ENCODE measurements around the gene MRC1. TPM values are rescaled to one million over a fixed set of nuclear protein-coding genes. Genes with fewer than 3 reads are reported as not detected.
A peak's percentile ranks its signal among the peaks of the same experiment; 100 is the strongest.

Gene MRC1
- total RNA-seq, 5 donors from 2014 or later (not counting 1 experiment from before 2014, with no cell fraction given) = 0.53 to 0.76 (median 0.60) TPM; not detected in 2

DNA sequence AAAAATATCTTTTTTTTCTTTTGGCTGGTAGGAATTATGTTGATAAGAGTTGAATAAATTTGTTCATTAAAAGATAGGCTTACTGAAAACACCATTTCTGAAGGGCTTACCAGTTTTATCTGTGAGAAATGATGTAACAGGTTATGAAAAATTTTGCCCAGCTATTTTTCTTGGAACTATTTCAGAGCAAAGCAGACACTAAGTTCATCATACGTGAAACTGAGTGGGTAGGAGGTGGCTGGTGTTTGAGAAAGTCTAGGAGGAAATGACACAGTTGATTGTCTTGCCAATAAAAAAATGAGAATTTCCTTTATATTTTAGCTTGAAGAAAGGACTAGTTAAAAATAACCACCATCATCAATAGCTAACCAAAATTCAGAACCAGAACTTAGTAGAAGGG lies 6.2 kb upstream of the MRC1 start:
- Histone ChIP-seq H3K27ac (ENCODE audit: low read length) (no peak overlapping the region), H3K9me3 (no peaks in the 10 kb centered on the region), H3K4me1 (ENCODE audit: control insufficient read depth in 1 of 2, extremely low read depth in 1 of 2, insufficient read depth in 2 of 2, low read length in 2 of 2) (no peaks in the 10 kb centered on the region), H3K27me3 (replicated peaks in 1 of 2; ENCODE audit: control insufficient read depth in 2 of 2, extremely low read depth in 1 of 2, insufficient read depth in 2 of 2, low read length in 1 of 2) (peaks cover 0 to 3% of the 10 kb centered on the region in 2 experiments), H3K4me3 (ENCODE audit: control insufficient read depth in 1 of 2, extremely low read depth in 1 of 2, low read length in 1 of 2) (no peak overlapping the region), H3K36me3 (ENCODE audit: control insufficient read depth in 2 of 2, extremely low read depth in 1 of 2, insufficient read depth in 1 of 2, low read length in 1 of 2) (no peaks in the 10 kb centered on the region)
- H3K27me3 Mint-ChIP-seq = no peaks in the 10 kb centered on the region
- H3K9me3 Mint-ChIP-seq = peaks cover 0 to 3% (median 0%) of the 10 kb centered on the region in 3 donors
- no peak overlapping the region for H3K27ac Mint-ChIP-seq
- DNase-seq = no peak
- no peak for ATAC-seq (replicated peaks in 1 of 4)
- POLR2A ChIA-PET = no interaction called here
- no peaks in the 10 kb centered on the region for H3K36me3 Mint-ChIP-seq
- no peaks in the 10 kb centered on the region for H3K4me1 Mint-ChIP-seq
- WGBS (ENCODE audit: insufficient coverage) = no CpG with 5 or more reads among the region's 1 CpG
- CTCF ChIA-PET = interaction anchor here in 1 of 2 donors (0.5 kb wide), 1 partner anchor 336 kb away, joined by 7 read pairs; no protein-coding TSS in a partner anchor
- no peak overlapping the region for H3K4me3 Mint-ChIP-seq

DNA sequence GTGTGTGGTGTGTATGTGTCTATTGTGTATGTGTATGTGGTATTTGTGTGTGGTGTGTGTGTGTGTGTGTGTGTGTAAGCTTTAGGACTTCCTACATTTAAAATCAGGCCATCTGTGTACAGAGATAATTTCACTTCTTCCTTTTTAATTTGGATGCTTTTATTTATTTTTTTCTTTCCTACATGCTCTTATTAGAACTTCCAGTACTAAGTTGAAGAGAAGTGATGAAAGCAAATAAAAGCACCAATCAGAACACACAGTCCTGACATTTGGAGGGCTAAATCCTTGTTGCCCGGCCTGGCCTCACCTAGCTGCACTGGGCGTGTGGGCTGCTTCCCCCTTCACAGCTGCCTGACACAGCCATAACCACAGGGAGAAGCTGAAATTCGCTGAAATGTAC lies 3.8 kb upstream of the MRC1 start:
- peaks cover 0 to 9% of the 10 kb centered on the region in 2 experiments for H3K27me3 ChIP-seq (replicated peaks in 1 of 2; ENCODE audit: control insufficient read depth in 2 of 2, extremely low read depth in 1 of 2, insufficient read depth in 2 of 2, low read length in 1 of 2)
- Mint-ChIP-seq H3K36me3 (no peaks in the 10 kb centered on the region), H3K4me3 (no peak overlapping the region), H3K27ac (no peak overlapping the region), H3K4me1 (peaks cover 0 to 9% (median 2%) of the 10 kb centered on the region in 3 donors), H3K9me3 (peaks cover 0 to 3% (median 0%) of the 10 kb centered on the region in 3 donors), H3K27me3 (peaks cover 7 to 13% of the 10 kb centered on the region in 2 donors)
- H3K9me3 ChIP-seq = no peaks in the 10 kb centered on the region
- no peaks in the 10 kb centered on the region for H3K36me3 ChIP-seq (ENCODE audit: control insufficient read depth in 2 of 2, extremely low read depth in 1 of 2, insufficient read depth in 1 of 2, low read length in 1 of 2)
- no peak for DNase-seq
- H3K4me3 ChIP-seq (ENCODE audit: control insufficient read depth in 1 of 2, extremely low read depth in 1 of 2, low read length in 1 of 2) = no peak overlapping the region
- no peak overlapping the region for H3K27ac ChIP-seq (ENCODE audit: low read length)
- WGBS (ENCODE audit: insufficient coverage) = 30% methylated on average over 3 of the region's 3 CpGs
- H3K4me1 ChIP-seq (ENCODE audit: control insufficient read depth in 1 of 2, extremely low read depth in 1 of 2, insufficient read depth in 2 of 2, low read length in 2 of 2) = no peaks in the 10 kb centered on the region
- ATAC-seq (replicated peaks in 1 of 4) = no peak
- ChIA-PET POLR2A (no interaction called here), CTCF (no interaction called here)

DNA sequence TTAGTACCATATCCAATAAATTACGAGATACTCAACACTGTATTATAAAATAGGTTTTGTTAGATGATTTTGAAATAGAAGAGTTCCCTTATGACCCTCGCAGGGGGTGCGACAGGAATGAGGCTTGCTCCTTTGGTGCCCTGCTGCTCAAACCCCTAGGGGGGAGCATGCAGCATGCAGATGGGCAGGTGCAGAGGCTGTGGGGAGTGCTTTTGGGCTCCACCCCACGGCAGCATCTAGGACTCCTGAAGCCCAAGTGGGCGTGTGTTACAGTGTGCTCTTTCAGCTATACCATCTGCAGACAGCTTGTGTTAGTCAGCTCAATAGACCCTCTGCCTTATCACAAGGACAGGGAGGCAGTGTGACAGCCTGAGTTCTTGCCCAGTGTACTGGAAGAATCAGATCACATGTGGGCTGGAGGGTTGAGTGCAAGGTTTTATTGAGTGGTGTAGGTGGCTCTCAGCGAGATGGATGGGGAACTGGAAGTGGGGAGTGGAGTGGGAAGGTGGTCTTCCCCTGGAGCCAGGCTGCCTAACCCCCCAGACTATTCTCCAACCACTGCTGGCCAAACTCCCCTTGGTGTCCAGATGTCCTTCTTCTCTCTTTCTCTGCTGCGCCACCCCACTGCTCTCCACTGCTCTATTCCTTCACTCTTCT lies 3.1 kb upstream of the MRC1 start:
- ATAC-seq (replicated peaks in 1 of 4) = peak in 3 of 4 experiments; percentile 27 to 43 (median 35)
- Histone ChIP-seq H3K27me3 (replicated peaks in 1 of 2; ENCODE audit: control insufficient read depth in 2 of 2, extremely low read depth in 1 of 2, insufficient read depth in 2 of 2, low read length in 1 of 2) (peaks cover 0 to 9% of the 10 kb centered on the region in 2 experiments), H3K27ac (ENCODE audit: low read length) (no peak overlapping the region), H3K9me3 (no peaks in the 10 kb centered on the region), H3K36me3 (ENCODE audit: control insufficient read depth in 2 of 2, extremely low read depth in 1 of 2, insufficient read depth in 1 of 2, low read length in 1 of 2) (no peaks in the 10 kb centered on the region), H3K4me1 (ENCODE audit: control insufficient read depth in 1 of 2, extremely low read depth in 1 of 2, insufficient read depth in 2 of 2, low read length in 2 of 2) (no peaks in the 10 kb centered on the region), H3K4me3 (ENCODE audit: control insufficient read depth in 1 of 2, extremely low read depth in 1 of 2, low read length in 1 of 2) (no peak overlapping the region)
- 49% methylated on average over 4 of the region's 7 CpGs for WGBS (ENCODE audit: insufficient coverage)
- Mint-ChIP-seq H3K27me3 (peaks cover 10 to 16% of the 10 kb centered on the region in 2 donors), H3K4me1 (peaks cover 0 to 9% (median 2%) of the 10 kb centered on the region in 3 donors), H3K36me3 (no peaks in the 10 kb centered on the region), H3K27ac (no peak overlapping the region), H3K4me3 (no peak overlapping the region), H3K9me3 (peaks cover 0 to 3% (median 0%) of the 10 kb centered on the region in 3 donors)
- peak in 4 of 35 experiments; percentile 1 to 17 (median 6) for DNase-seq
- ChIA-PET POLR2A (no interaction called here), CTCF (no interaction called here)

DNA sequence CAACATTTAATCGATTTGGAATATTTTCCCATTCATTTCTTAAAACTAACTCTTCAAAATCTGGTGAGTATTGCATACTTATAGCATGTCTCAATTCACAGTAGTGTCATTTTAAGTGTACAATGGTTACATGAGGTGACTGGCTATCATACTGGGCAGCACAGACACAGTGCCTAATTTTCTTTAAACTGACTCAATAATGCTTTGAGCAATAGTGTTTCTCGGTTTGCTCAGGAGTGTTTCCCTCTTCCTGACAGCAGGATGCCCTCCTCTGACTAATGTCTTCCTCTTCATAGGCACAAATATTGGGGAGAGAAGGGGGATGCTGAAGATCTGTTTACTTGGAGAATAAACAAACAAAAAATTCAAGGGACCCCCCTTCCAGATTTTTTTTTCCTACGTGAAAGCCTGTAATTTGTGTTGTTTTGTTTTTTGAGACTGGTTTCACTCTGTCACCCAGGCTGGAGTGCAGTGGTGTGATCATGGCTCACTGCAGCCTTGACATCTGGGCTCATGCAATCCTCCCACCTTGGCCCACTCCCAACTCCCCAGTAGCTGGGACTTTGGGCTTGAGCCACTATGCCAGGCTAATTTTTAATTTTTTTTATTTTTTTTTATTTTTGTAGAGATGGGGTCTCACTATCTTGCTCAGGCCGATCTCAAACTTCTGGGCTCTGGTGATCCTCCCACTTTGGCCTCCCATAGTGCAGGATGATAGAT lies 2.2 kb downstream of the MRC1 start:
- no peak for ATAC-seq (replicated peaks in 1 of 4)
- no peaks in the 10 kb centered on the region for H3K4me1 ChIP-seq (ENCODE audit: control insufficient read depth in 1 of 2, extremely low read depth in 1 of 2, insufficient read depth in 2 of 2, low read length in 2 of 2)
- H3K27me3 ChIP-seq (replicated peaks in 1 of 2; ENCODE audit: control insufficient read depth in 2 of 2, extremely low read depth in 1 of 2, insufficient read depth in 2 of 2, low read length in 1 of 2) = peaks cover 0 to 15% of the 10 kb centered on the region in 2 experiments
- Mint-ChIP-seq H3K27ac (no peak overlapping the region), H3K4me3 (no peak overlapping the region), H3K36me3 (no peaks in the 10 kb centered on the region), H3K4me1 (peaks cover 0 to 9% (median 2%) of the 10 kb centered on the region in 3 donors), H3K27me3 (peaks cover 18 to 28% of the 10 kb centered on the region in 2 donors), H3K9me3 (no peaks in the 10 kb centered on the region)
- POLR2A ChIA-PET = no interaction called here
- no peaks in the 10 kb centered on the region for H3K9me3 ChIP-seq
- no peak overlapping the region for H3K4me3 ChIP-seq (ENCODE audit: control insufficient read depth in 1 of 2, extremely low read depth in 1 of 2, low read length in 1 of 2)
- no peak overlapping the region for H3K27ac ChIP-seq (ENCODE audit: low read length)
- CTCF ChIA-PET = interaction anchor here in 1 of 2 donors (0.6 kb wide), 1 partner anchor 33 kb away, joined by 3 read pairs; no protein-coding TSS in a partner anchor
- DNase-seq = no peak
- WGBS (ENCODE audit: insufficient coverage) = no CpG with 5 or more reads among the region's 4 CpGs
- H3K36me3 ChIP-seq (ENCODE audit: control insufficient read depth in 2 of 2, extremely low read depth in 1 of 2, insufficient read depth in 1 of 2, low read length in 1 of 2) = no peaks in the 10 kb centered on the region

DNA sequence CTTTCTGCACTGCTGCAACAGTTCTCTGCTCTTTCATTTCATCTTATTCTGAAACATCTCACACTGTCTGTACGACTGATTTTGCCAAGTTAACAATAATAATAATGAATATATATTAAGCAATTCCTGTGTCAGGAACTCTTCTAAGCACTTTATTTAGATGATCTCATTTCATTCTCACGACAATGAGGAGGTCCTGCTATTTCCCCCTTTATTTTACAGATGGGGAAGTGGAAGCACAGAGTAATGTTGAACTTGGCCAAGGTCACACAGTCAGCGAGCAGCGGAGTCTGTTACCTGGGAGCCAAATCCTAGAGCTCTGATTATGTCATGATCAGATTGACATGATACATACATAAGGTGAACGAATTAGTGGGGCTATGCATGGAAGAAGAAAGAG lies 5.8 kb downstream of the MRC1 start:
- H3K27me3 ChIP-seq (replicated peaks in 1 of 2; ENCODE audit: control insufficient read depth in 2 of 2, extremely low read depth in 1 of 2, insufficient read depth in 2 of 2, low read length in 1 of 2) = peaks cover 0 to 9% of the 10 kb centered on the region in 2 experiments
- no peak overlapping the region for H3K4me3 ChIP-seq (ENCODE audit: control insufficient read depth in 1 of 2, extremely low read depth in 1 of 2, low read length in 1 of 2)
- Mint-ChIP-seq H3K36me3 (no peaks in the 10 kb centered on the region), H3K9me3 (no peaks in the 10 kb centered on the region), H3K4me1 (peaks cover 0 to 3% (median 0%) of the 10 kb centered on the region in 3 donors), H3K27me3 (peaks cover 15 to 20% of the 10 kb centered on the region in 2 donors), H3K4me3 (no peak overlapping the region), H3K27ac (no peak overlapping the region)
- H3K4me1 ChIP-seq (ENCODE audit: control insufficient read depth in 1 of 2, extremely low read depth in 1 of 2, insufficient read depth in 2 of 2, low read length in 2 of 2) = no peaks in the 10 kb centered on the region
- ChIA-PET CTCF (no interaction called here), POLR2A (no interaction called here)
- DNase-seq (no peak), ATAC-seq (replicated peaks in 1 of 4) (no peak)
- no peaks in the 10 kb centered on the region for H3K36me3 ChIP-seq (ENCODE audit: control insufficient read depth in 2 of 2, extremely low read depth in 1 of 2, insufficient read depth in 1 of 2, low read length in 1 of 2)
- 79% methylated on average over 3 of the region's 5 CpGs for WGBS (ENCODE audit: insufficient coverage)
- no peak overlapping the region for H3K27ac ChIP-seq (ENCODE audit: low read length)
- H3K9me3 ChIP-seq = no peaks in the 10 kb centered on the region

DNA sequence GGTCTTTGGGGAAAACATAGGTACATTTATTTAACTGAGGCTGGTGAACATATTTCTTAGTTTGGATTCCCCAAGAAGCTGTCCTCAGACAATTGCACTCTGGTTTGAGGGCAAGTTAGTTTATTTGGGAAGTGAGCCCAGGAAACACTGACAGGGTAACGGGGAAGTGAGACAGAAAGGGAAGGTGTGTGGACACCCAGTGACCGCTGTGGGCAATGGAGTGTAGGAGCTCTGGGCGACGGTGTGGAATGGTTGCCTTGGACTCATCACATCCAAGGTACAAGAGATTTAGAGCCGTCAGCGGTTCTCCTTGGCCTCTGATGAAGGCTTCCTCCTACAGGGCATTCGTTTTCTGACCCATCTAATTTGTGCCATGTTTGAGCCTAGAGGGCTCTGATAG lies 7.1 kb downstream of the MRC1 start:
- Histone ChIP-seq H3K27me3 (replicated peaks in 1 of 2; ENCODE audit: control insufficient read depth in 2 of 2, extremely low read depth in 1 of 2, insufficient read depth in 2 of 2, low read length in 1 of 2) (peaks cover 0 to 9% of the 10 kb centered on the region in 2 experiments), H3K36me3 (ENCODE audit: control insufficient read depth in 2 of 2, extremely low read depth in 1 of 2, insufficient read depth in 1 of 2, low read length in 1 of 2) (no peaks in the 10 kb centered on the region), H3K4me1 (ENCODE audit: control insufficient read depth in 1 of 2, extremely low read depth in 1 of 2, insufficient read depth in 2 of 2, low read length in 2 of 2) (no peaks in the 10 kb centered on the region), H3K4me3 (ENCODE audit: control insufficient read depth in 1 of 2, extremely low read depth in 1 of 2, low read length in 1 of 2) (no peak overlapping the region), H3K9me3 (no peaks in the 10 kb centered on the region), H3K27ac (ENCODE audit: low read length) (no peak overlapping the region)
- ATAC-seq (replicated peaks in 1 of 4) (no peak), DNase-seq (no peak)
- H3K27me3 Mint-ChIP-seq = peaks cover 9 to 15% of the 10 kb centered on the region in 2 donors
- no peak overlapping the region for H3K4me3 Mint-ChIP-seq
- WGBS (ENCODE audit: insufficient coverage) = 92% methylated on average over 6 of the region's 7 CpGs
- H3K36me3 Mint-ChIP-seq = no peaks in the 10 kb centered on the region
- no peaks in the 10 kb centered on the region for H3K9me3 Mint-ChIP-seq
- POLR2A ChIA-PET = no interaction called here
- no peaks in the 10 kb centered on the region for H3K4me1 Mint-ChIP-seq
- no peak overlapping the region for H3K27ac Mint-ChIP-seq
- CTCF ChIA-PET = no interaction called here
